OCI-LY3 (cell line): ENCODE measurements around the gene MRC1.

Experiments used
- H2AFZ ChIP-seq: fragments of 200-600, 300-600 bp; shearing (Covaris generic); 2 replicates; pipeline ENCODE4 v1.6.0; 2014; ENCODE audit warnings: antibody characterized with exemption, low read depth, low read length
- H3K27ac ChIP-seq: fragments of 200-600, 300-600 bp; sonication (generic); 2 replicates; pipeline ENCODE4 v1.5.1; 2014; ENCODE audit warnings: mild to moderate bottlenecking, low read length, moderate library complexity, mixed read lengths
- H3K27me3 ChIP-seq: fragments of 200-600, 300-600 bp; sonication (generic); 2 replicates; pipeline ENCODE4 v1.6.1; 2014; ENCODE audit warnings: low read depth, low read length, mixed read lengths
- H3K36me3 ChIP-seq: fragments of 200-600, 300-600 bp; sonication (generic); replicated peaks from 2 replicates; pipeline ENCODE3; 2014; ENCODE audit warnings: low read depth, low read length, mixed read lengths
- H3K4me1 ChIP-seq: fragments of 300-600, 200-600 bp; sonication (generic); 2 replicates; pipeline ENCODE4 v1.6.1; 2014; ENCODE audit warnings: low read length, mixed read lengths
- H3K4me2 ChIP-seq: fragments of 200-600, 300-600 bp; sonication (generic); 2 replicates; pipeline ENCODE4 v1.6.1; 2014; ENCODE audit warnings: low read length, mixed read lengths
- H3K4me3 ChIP-seq: fragments of 300-600, 200-600 bp; sonication (generic); 2 replicates; pipeline ENCODE4 v1.5.1; 2014; ENCODE audit warnings: antibody characterized with exemption, mild to moderate bottlenecking, low read length, moderate library complexity
- H3K79me2 ChIP-seq: fragments of 300-600, 200-600 bp; shearing (Covaris generic); 2 replicates; pipeline ENCODE4 v1.6.1; 2014; ENCODE audit warnings: mild to moderate bottlenecking, low read length, mixed read lengths
- H3K9ac ChIP-seq: fragments of 300-600, 200-600 bp; shearing (Covaris generic); 2 replicates; pipeline ENCODE4 v1.6.0; 2014; ENCODE audit warnings: mild to moderate bottlenecking, low read length, moderate library complexity
- H3K9me3 ChIP-seq: fragments of 200-600, 300-600 bp; shearing (Covaris generic); 2 replicates; pipeline ENCODE4 v1.6.1; 2014; ENCODE audit warnings: low read length, mixed read lengths; ENCODE audit not compliant: insufficient read depth
- H4K20me1 ChIP-seq: fragments of 200-600, 300-600 bp; sonication (generic); 2 replicates; pipeline ENCODE4 v1.6.1; 2016; ENCODE audit warnings: low read length, mixed read lengths; ENCODE audit not compliant: insufficient read depth
- CTCF ChIP-seq: fragments of 200-600, 300-600 bp; sonication (generic); IDR thresholded peaks from 2 replicates; pipeline ENCODE4 v1.5.1; 2014; ENCODE audit warnings: antibody characterized with exemption, low read length, low read depth
- EZH2phosphoT487 ChIP-seq: fragments of 200-600 bp; shearing (Covaris generic); IDR thresholded peaks from 2 replicates; pipeline ENCODE4 v1.6.1; 2018; ENCODE audit warnings: antibody characterized with exemption, mixed run types, low read depth

The MRC1 gene

GRCh38 chr10:17848646-17849045 lies 39.5 kb downstream of the MRC1 start:
- no peak overlapping the region for H2AFZ ChIP-seq
- no peak for TF ChIP-seq EZH2phosphoT487
- no peak for TF ChIP-seq CTCF

DNA sequence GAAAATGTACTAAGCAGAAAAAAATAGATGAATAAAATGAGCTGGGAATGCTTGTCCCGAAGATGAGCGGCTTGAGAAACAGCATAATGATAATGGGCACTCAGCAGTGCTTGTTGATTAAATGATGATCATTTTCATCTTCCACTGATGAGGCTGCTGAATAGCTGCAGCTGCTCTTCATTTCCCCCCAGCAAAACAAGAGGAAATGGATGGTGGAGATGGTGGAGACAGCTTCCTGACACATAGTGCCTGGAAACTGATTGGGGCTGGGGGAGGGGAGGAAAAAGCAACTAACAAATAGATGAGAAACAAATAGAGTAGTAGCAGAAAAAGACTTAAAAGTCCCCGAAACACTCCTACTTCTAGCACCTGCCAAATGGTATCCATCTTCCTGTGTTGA lies 41.4 kb downstream of the MRC1 start:
- Histone ChIP-seq H3K4me3 (no peak overlapping the region), H3K27me3 (no peaks in the 10 kb centered on the region), H3K27ac (no peak overlapping the region), H3K36me3 (no peaks in the 10 kb centered on the region), H3K9me3 (no peaks in the 10 kb centered on the region), H3K4me2 (no peak overlapping the region), H3K79me2 (no peaks in the 10 kb centered on the region), H3K9ac (no peak overlapping the region), H2AFZ (no peak overlapping the region), H4K20me1 (no peaks in the 10 kb centered on the region), H3K4me1 (peaks cover 35% of the 10 kb centered on the region)
- TF ChIP-seq CTCF, result no peak
- TF ChIP-seq EZH2phosphoT487, result no peak

More at GRCh38 chr10:17848646-17849045, 39.5 kb downstream of the MRC1 start:
- Histone ChIP-seq H3K4me3 (no peak overlapping the region), H3K4me1 (peaks cover 35% of the 10 kb centered on the region), H3K9ac (no peak overlapping the region), H3K27ac (no peak overlapping the region), H3K9me3 (no peaks in the 10 kb centered on the region), H3K79me2 (no peaks in the 10 kb centered on the region), H4K20me1 (no peaks in the 10 kb centered on the region), H3K36me3 (no peaks in the 10 kb centered on the region), H3K27me3 (no peaks in the 10 kb centered on the region), H3K4me2 (no peak overlapping the region)

DNA sequence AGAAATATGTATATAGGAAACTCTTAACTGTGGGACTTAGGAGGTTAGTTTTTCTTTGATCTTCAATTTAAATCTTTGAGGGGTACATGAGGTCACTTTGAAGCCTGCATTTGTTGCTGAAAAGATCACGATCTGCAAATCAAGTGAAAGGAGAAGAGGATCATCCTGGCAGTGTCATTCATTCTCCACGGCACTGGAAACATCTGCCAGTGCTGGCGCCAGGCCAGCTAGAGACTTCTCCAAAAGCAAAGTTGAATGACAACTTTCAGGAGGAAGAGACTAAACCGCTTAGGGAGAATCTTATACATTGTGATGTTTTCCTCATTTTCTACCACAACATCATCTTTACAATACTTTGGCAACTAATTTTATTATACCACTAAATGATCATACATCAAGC lies 42.5 kb downstream of the MRC1 start:
- TF ChIP-seq EZH2phosphoT487 (no peak), CTCF (no peak)

GRCh38 chr10:17854044-17854652 lies 45.0 kb downstream of the MRC1 start:
- Histone ChIP-seq H3K4me2 (no peak overlapping the region), H3K4me1 (peaks cover 31% of the 10 kb centered on the region), H3K27ac (no peak overlapping the region), H3K27me3 (no peaks in the 10 kb centered on the region), H4K20me1 (no peaks in the 10 kb centered on the region), H3K36me3 (no peaks in the 10 kb centered on the region), H3K9ac (no peak overlapping the region), H3K4me3 (no peak overlapping the region), H3K9me3 (peaks cover 6% of the 10 kb centered on the region; the same call in 1 of the 2 replicates), H2AFZ (no peak overlapping the region), H3K79me2 (no peaks in the 10 kb centered on the region)
- TF ChIP-seq EZH2phosphoT487, result no peak

More for the DNA sequence above, 42.5 kb downstream of the MRC1 start:
- Histone ChIP-seq H3K9me3 (no peaks in the 10 kb centered on the region), H3K4me2 (peak overlapping the region; percentile 43), H3K36me3 (no peaks in the 10 kb centered on the region), H3K27me3 (no peaks in the 10 kb centered on the region), H3K79me2 (no peaks in the 10 kb centered on the region), H4K20me1 (no peaks in the 10 kb centered on the region), H3K4me3 (no peak overlapping the region), H2AFZ (no peak overlapping the region), H3K27ac (no peak overlapping the region), H3K9ac (no peak overlapping the region), H3K4me1 (peaks cover 35% of the 10 kb centered on the region)
